Cardiac septum (tissue), 1 donor: ENCODE measurements around the gene NUP214. TPM values are rescaled to one million over a fixed set of nuclear protein-coding genes. Genes with fewer than 3 reads are reported as not detected.
A peak's percentile ranks its signal among the peaks of the same experiment; 100 is the strongest.

ENCODE experiments used
- DNase-seq: peaks from one replicate; pipeline ENCODE4 v3.0.0-alpha.2; 2020; ENCODE audit warnings: low spot score
- intact Hi-C: fragments of 100-400 bp; cut with DNase I; formaldehyde crosslinking; loops from one replicate; pipeline ENCODE4 v1.14.0; 2022
- total RNA-seq: library from RNA; stranded (reverse); fragmentation: NEBNext Ultra II Directional; extraction: Animal tissue kit (Norgen Biotek cat#: 25700); gene quantifications from one replicate; pipeline ENCODE4 v1.2.1, GENCODE V29; 2021
- donor health status: DM: no; HTN: no; CAD: no.

The NUP214 gene
- total RNA-seq, 1 donor from 2014 or later = 22.9 TPM

- DNase-seq = no peak
- intact Hi-C loops = no loop called here
Observed at GRCh38 chr9:131216806-131217205, 91.4 kb downstream of the NUP214 start.

- intact Hi-C loops = no loop called here
- no peak for DNase-seq
Observed at GRCh38 chr9:131217331-131218031, 92.1 kb downstream of the NUP214 start.

- intact Hi-C loops = no loop called here
- no peak for DNase-seq
Observed at GRCh38 chr9:131218370-131218769, 93.0 kb downstream of the NUP214 start.

- intact Hi-C loops = no loop called here
- DNase-seq = no peak
Observed at GRCh38 chr9:131220485-131220884, 95.1 kb downstream of the NUP214 start.

GRCh38 chr9:131222460-131222859 lies 97.1 kb downstream of the NUP214 start:
- no peak for DNase-seq
- intact Hi-C loops = no loop called here

- DNase-seq = no peak
- intact Hi-C loops = loop anchor here (5.0 kb wide), 1 partner anchor 34 kb away; no protein-coding TSS in a partner anchor
Observed at GRCh38 chr9:131226226-131226625, 100.8 kb downstream of the NUP214 start.

GRCh38 chr9:131227112-131227958 lies 101.9 kb downstream of the NUP214 start:
- DNase-seq = no peak
- intact Hi-C loops = loop anchor here (5.0 kb wide), 1 partner anchor 35 kb away; no protein-coding TSS in a partner anchor

GRCh38 chr9:131227959-131228460 lies 102.6 kb downstream of the NUP214 start:
- intact Hi-C loops = loop anchor here (5.0 kb wide), 1 partner anchor 36 kb away; no protein-coding TSS in a partner anchor
- DNase-seq = no peak

GRCh38 chr9:131228988-131229387 lies 103.6 kb downstream of the NUP214 start:
- intact Hi-C loops = loop anchor here (5.0 kb wide), 1 partner anchor 37 kb away; no protein-coding TSS in a partner anchor

GRCh38 chr9:131233556-131233955 lies 108.2 kb downstream of the NUP214 start:
- DNase-seq = peak; percentile 69
- intact Hi-C loops = loop anchor here (5.0 kb wide), 1 partner anchor 56 kb away; no protein-coding TSS in a partner anchor

More at GRCh38 chr9:131228988-131229387, 103.6 kb downstream of the NUP214 start:
- DNase-seq = no peak

- DNase-seq = no peak
- intact Hi-C loops = loop anchor here (2.0 to 5.0 kb wide), 2 partner anchors 57 to 101 kb away; no protein-coding TSS in a partner anchor
Observed at GRCh38 chr9:131233995-131234394, 108.6 kb downstream of the NUP214 start.

GRCh38 chr9:131234799-131235479 lies 109.6 kb downstream of the NUP214 start:
- peak; percentile 76 for DNase-seq
- intact Hi-C loops = loop anchor here (2.0 to 5.0 kb wide), 3 partner anchors 58 to 100 kb away; no protein-coding TSS in a partner anchor

- peak; percentile 72 for DNase-seq
- intact Hi-C loops = loop anchor here (2.0 to 5.0 kb wide), 2 partner anchors 62 to 99 kb away; no protein-coding TSS in a partner anchor
Observed at GRCh38 chr9:131235480-131235851, 110.1 kb downstream of the NUP214 start.

GRCh38 chr9:131236161-131236560 lies 110.8 kb downstream of the NUP214 start:
- peak; percentile 75 for DNase-seq
- intact Hi-C loops = loop anchor here (2.0 to 5.0 kb wide), 2 partner anchors 39 to 61 kb away; no protein-coding TSS in a partner anchor

- DNase-seq = no peak
- intact Hi-C loops = loop anchor here (2.0 to 5.0 kb wide), 2 partner anchors 38 to 61 kb away; no protein-coding TSS in a partner anchor
Observed at GRCh38 chr9:131236761-131237160, 111.4 kb downstream of the NUP214 start.

- DNase-seq = peak; percentile 54
- intact Hi-C loops = loop anchor here (2.0 to 5.0 kb wide), 2 partner anchors 38 to 60 kb away; no protein-coding TSS in a partner anchor
Observed at GRCh38 chr9:131237291-131237690, 111.9 kb downstream of the NUP214 start.

- peak; percentile 84 for DNase-seq
- intact Hi-C loops = loop anchor here (2.0 to 5.0 kb wide), 2 partner anchors 37 to 59 kb away; no protein-coding TSS in a partner anchor
Observed at GRCh38 chr9:131237931-131238401, 112.6 kb downstream of the NUP214 start.

GRCh38 chr9:131238402-131239021 lies 113.1 kb downstream of the NUP214 start:
- intact Hi-C loops = loop anchor here (5.0 kb wide), 1 partner anchor 59 kb away; no protein-coding TSS in a partner anchor
- peak; percentile 89 for DNase-seq
